Thoracic aorta (tissue), 2 donors: ENCODE measurements around the gene TGFBR2. TPM values are rescaled to one million over a fixed set of nuclear protein-coding genes. Genes with fewer than 3 reads are reported as not detected.

ENCODE experiments used
- ATAC-seq: fragments of 150-250 bp; one replicate; pipeline ENCODE4 v1.8.0; 2017; ENCODE audit warnings: low read depth; ENCODE audit not compliant: insufficient number of reproducible peaks, low FRiP score
- DNase-seq: peaks from one replicate; pipeline ENCODE4 v3.0.0-alpha.2; 2020; ENCODE audit warnings: low spot score
- H3K27ac ChIP-seq, 2 donors: fragments of 200-600 bp; sonication (generic); 1 replicate in 1 of 2; 2 replicates in 1 of 2; pipeline ENCODE4 v1.5.1; 2016; ENCODE audit warnings: mild to moderate bottlenecking in 2 of 2, moderate library complexity in 2 of 2
- H3K27me3 ChIP-seq: fragments of 200-600 bp; sonication (generic); replicated peaks from 2 replicates; pipeline ENCODE4 v1.6.0; 2016; ENCODE audit warnings: mild to moderate bottlenecking; ENCODE audit not compliant: insufficient read depth
- H3K36me3 ChIP-seq: fragments of 200-600 bp; sonication (generic); one replicate; pipeline ENCODE4 v1.5.1; 2016
- H3K4me1 ChIP-seq, 2 donors: fragments of 200-600 bp; sonication (generic); 1 replicate in 1 of 2; 2 replicates in 1 of 2; pipeline versions ENCODE4 v1.5.1 to v1.6.0; 2016; ENCODE audit warnings: low read depth in 2 of 2, mild to moderate bottlenecking in 1 of 2; ENCODE audit not compliant: control insufficient read depth in 1 of 2
- H3K4me3 ChIP-seq: fragments of 200-600 bp; sonication (generic); 2 replicates; pipeline ENCODE4 v1.5.1; 2016; ENCODE audit warnings: mild to moderate bottlenecking
- H3K9me3 ChIP-seq: fragments of 200-600 bp; sonication (generic); 2 replicates; pipeline ENCODE4 v1.5.1; 2016
- CTCF ChIP-seq: fragments of 200-600 bp; sonication (generic); IDR thresholded peaks from one replicate; pipeline ENCODE4 v1.5.1; 2019; ENCODE audit warnings: antibody characterized with exemption
- total RNA-seq, 2 donors: library from RNA; depleted of rRNA; stranded (reverse); fragments of >200 nt; gene quantifications; one replicate each; pipeline versions ENCODE4 v1.1.0 to v1.2.3, GENCODE V29; 2016

TGFBR2 gene
- total RNA-seq, 2 donors from 2014 or later: 250 to 355 TPM

GRCh38 chr3:30729936-30730335 lies 123.5 kb downstream of the TGFBR2 start:
- Histone ChIP-seq H3K4me1 (peaks cover 7 to 11% of the 10 kb centered on the region in 2 donors), H3K27ac (no peak overlapping the region), H3K27me3 (no peaks in the 10 kb centered on the region), H3K36me3 (no peaks in the 10 kb centered on the region), H3K4me3 (no peak overlapping the region), H3K9me3 (no peaks in the 10 kb centered on the region)
- no peak for TF ChIP-seq CTCF
- no peak for DNase-seq
- ATAC-seq: no peak

GRCh38 chr3:30730967-30731366 lies 124.6 kb downstream of the TGFBR2 start:
- no peaks in the 10 kb centered on the region for H3K36me3 ChIP-seq
- no peak overlapping the region for H3K27ac ChIP-seq
- ATAC-seq (no peak), DNase-seq (no peak)
- H3K4me1 ChIP-seq: peaks cover 7 to 11% of the 10 kb centered on the region in 2 donors
- no peaks in the 10 kb centered on the region for H3K9me3 ChIP-seq
- H3K4me3 ChIP-seq: no peak overlapping the region
- H3K27me3 ChIP-seq: no peaks in the 10 kb centered on the region
- TF ChIP-seq CTCF: no peak

GRCh38 chr3:30733209-30733608 lies 126.8 kb downstream of the TGFBR2 start:
- Histone ChIP-seq H3K4me3 (no peak overlapping the region), H3K27me3 (no peaks in the 10 kb centered on the region), H3K4me1 (peaks cover 7 to 11% of the 10 kb centered on the region in 2 donors), H3K36me3 (no peaks in the 10 kb centered on the region), H3K9me3 (no peaks in the 10 kb centered on the region), H3K27ac (no peak overlapping the region)
- ATAC-seq (no peak), DNase-seq (no peak)
- no peak for TF ChIP-seq CTCF

GRCh38 chr3:30733696-30734095 lies 127.3 kb downstream of the TGFBR2 start:
- DNase-seq (no peak), ATAC-seq (no peak)
- Histone ChIP-seq H3K4me1 (peaks cover 7 to 11% of the 10 kb centered on the region in 2 donors), H3K4me3 (no peak overlapping the region), H3K9me3 (no peaks in the 10 kb centered on the region), H3K36me3 (no peaks in the 10 kb centered on the region), H3K27ac (no peak overlapping the region), H3K27me3 (no peaks in the 10 kb centered on the region)
- TF ChIP-seq CTCF: no peak

- no peak for ATAC-seq
- no peak overlapping the region for H3K4me3 ChIP-seq
- no peaks in the 10 kb centered on the region for H3K9me3 ChIP-seq
- no peaks in the 10 kb centered on the region for H3K27me3 ChIP-seq
- no peaks in the 10 kb centered on the region for H3K36me3 ChIP-seq
- TF ChIP-seq CTCF: no peak
- no peaks in the 10 kb centered on the region for H3K4me1 ChIP-seq
- no peak for DNase-seq
- no peak overlapping the region for H3K27ac ChIP-seq
Measured at GRCh38 chr3:30737743-30738499, 131.5 kb downstream of the TGFBR2 start.
